Smooth muscle cell (in vitro differentiated cells): ENCODE data around the gene HJV. TPM values are rescaled to one million over a fixed set of nuclear protein-coding genes. Genes with fewer than 3 reads are reported as not detected.

ENCODE experiments used
- DNase-seq: peaks from one replicate; lab custom pipeline; 2025; ENCODE audit not compliant: unreplicated experiment; lab: John Stamatoyannopoulos, UW
- H2AFZ ChIP-seq: fragments of 200-600 bp; sonication (generic); 2 replicates; pipeline ENCODE4 v1.6.0; 2016; ENCODE audit warnings: antibody characterized with exemption, low read depth, mild to moderate bottlenecking
- H3F3A ChIP-seq: fragments of 200-600 bp; sonication (generic); 2 replicates; pipeline ENCODE4 v1.6.0; 2017; ENCODE audit warnings: antibody characterized with exemption, low read depth
- H3K27ac ChIP-seq: fragments of 200-600 bp; sonication (generic); 2 replicates; pipeline ENCODE4 v1.5.1; 2016; ENCODE audit warnings: low read depth, mild to moderate bottlenecking
- H3K27me3 ChIP-seq: fragments of 200-600 bp; sonication (generic); 2 replicates; pipeline ENCODE4 v1.6.1; 2016; ENCODE audit warnings: low read depth, mild to moderate bottlenecking
- H3K36me3 ChIP-seq: fragments of 200-600 bp; sonication (generic); 2 replicates; pipeline ENCODE4 v1.5.1; 2016; ENCODE audit warnings: low read depth
- H3K4me1 ChIP-seq: fragments of 200-600 bp; sonication (generic); 2 replicates; pipeline ENCODE4 v1.5.1; 2016; ENCODE audit warnings: low read depth
- H3K4me2 ChIP-seq: fragments of 200-600 bp; sonication (generic); 2 replicates; pipeline ENCODE4 v1.6.0; 2016; ENCODE audit warnings: mild to moderate bottlenecking
- H3K4me3 ChIP-seq: fragments of 200-600 bp; sonication (generic); 2 replicates; pipeline ENCODE4 v1.5.1; 2016; ENCODE audit warnings: mild to moderate bottlenecking
- H3K79me2 ChIP-seq: fragments of 200-600 bp; sonication (generic); 2 replicates; pipeline ENCODE4 v1.6.0; 2016; ENCODE audit warnings: low read depth, mild to moderate bottlenecking
- H3K9ac ChIP-seq: fragments of 200-600 bp; sonication (generic); 2 replicates; pipeline ENCODE4 v1.6.0; 2016; ENCODE audit warnings: low read depth
- H3K9me3 ChIP-seq: fragments of 200-600 bp; sonication (generic); replicated peaks from 2 replicates; pipeline ENCODE4 v1.5.1; 2016; ENCODE audit warnings: low read depth
- H4K20me1 ChIP-seq: fragments of 200-600 bp; sonication (generic); 2 replicates; pipeline ENCODE4 v1.6.0; 2016; ENCODE audit warnings: low read depth
- CTCF ChIP-seq: fragments of 200-600 bp; sonication (generic); IDR thresholded peaks from 2 replicates; pipeline ENCODE4 v1.5.1; 2017; ENCODE audit warnings: borderline replicate concordance, mild to moderate bottlenecking, antibody characterized with exemption; ENCODE audit not compliant: insufficient read depth, poor library complexity, severe bottlenecking
- WGBS: methylation state at CpG from one replicate; pipeline ENCODE4 v1.1.7; 2016; ENCODE audit warnings: low lambda C conversion rate; 5-methylcytosine and 5-hydroxymethylcytosine counted together
- polyA plus RNA-seq: library from polyadenylated mRNA; unstranded; fragments of >200 nt; fragmentation: Nextera tagmentation; extraction: Ambion mirVana; gene quantifications from 2 replicates; pipeline ENCODE4 v1.2.1, GENCODE V29; 2016
- total RNA-seq: library from RNA; depleted of rRNA; stranded (reverse); fragments of >200 nt; gene quantifications from 2 replicates; pipeline ENCODE4 v1.2.3, GENCODE V29; 2014

HJV gene
- total and polyA plus RNA-seq, 2 experiments from 2014 or later: not detected

- Histone ChIP-seq H2AFZ (no peak overlapping the region), H4K20me1 (no peaks in the 10 kb centered on the region), H3K27me3 (no peaks in the 10 kb centered on the region), H3K9me3 (no peaks in the 10 kb centered on the region), H3K79me2 (no peaks in the 10 kb centered on the region), H3K4me3 (peak overlapping the region; percentile 9), H3K36me3 (no peaks in the 10 kb centered on the region), H3K4me2 (peak overlapping the region; percentile 64), H3F3A (peaks cover 15% of the 10 kb centered on the region), H3K9ac (peak overlapping the region; percentile 77), H3K27ac (peak overlapping the region; percentile 99), H3K4me1 (peaks cover 24% of the 10 kb centered on the region)
- WGBS: 53% methylated on average over 7 of the region's 7 CpGs
- TF ChIP-seq CTCF: no peak
- no peak for DNase-seq
Measured at GRCh38 chr1:145979746-145980456, 41.6 kb downstream of the HJV start.

- DNase-seq: peak; percentile 29
- Histone ChIP-seq H4K20me1 (no peaks in the 10 kb centered on the region), H3K79me2 (no peaks in the 10 kb centered on the region), H3K4me2 (peak overlapping the region; percentile 82), H3F3A (peaks cover 15% of the 10 kb centered on the region), H3K9me3 (no peaks in the 10 kb centered on the region), H3K9ac (peak overlapping the region; percentile 95), H2AFZ (no peak overlapping the region), H3K27ac (peak overlapping the region; percentile 99), H3K4me3 (peak overlapping the region; percentile 35), H3K4me1 (peaks cover 21% of the 10 kb centered on the region), H3K27me3 (no peaks in the 10 kb centered on the region), H3K36me3 (no peaks in the 10 kb centered on the region)
- 5% methylated on average over 9 of the region's 9 CpGs for WGBS
- no peak for TF ChIP-seq CTCF
Measured at GRCh38 chr1:145978854-145979745, 42.4 kb downstream of the HJV start.

GRCh38 chr1:145978471-145978853, 43.1 kb downstream of the HJV start:
- no peak for TF ChIP-seq CTCF
- H3K4me1 ChIP-seq: peaks cover 21% of the 10 kb centered on the region
- no peaks in the 10 kb centered on the region for H4K20me1 ChIP-seq
- no peaks in the 10 kb centered on the region for H3K27me3 ChIP-seq
- H3K9me3 ChIP-seq: no peaks in the 10 kb centered on the region
- no peaks in the 10 kb centered on the region for H3K79me2 ChIP-seq
- H3K9ac ChIP-seq: peak overlapping the region; percentile 95
- H3F3A ChIP-seq: peaks cover 15% of the 10 kb centered on the region
- peak overlapping the region; percentile 82 for H3K4me2 ChIP-seq
- no peak for DNase-seq
- no peak overlapping the region for H2AFZ ChIP-seq
- peak overlapping the region; percentile 99 for H3K27ac ChIP-seq
- H3K4me3 ChIP-seq: no peak overlapping the region
- H3K36me3 ChIP-seq: no peaks in the 10 kb centered on the region
